ENCODE results near the gene GPR87.

Gene GPR87

DNA sequence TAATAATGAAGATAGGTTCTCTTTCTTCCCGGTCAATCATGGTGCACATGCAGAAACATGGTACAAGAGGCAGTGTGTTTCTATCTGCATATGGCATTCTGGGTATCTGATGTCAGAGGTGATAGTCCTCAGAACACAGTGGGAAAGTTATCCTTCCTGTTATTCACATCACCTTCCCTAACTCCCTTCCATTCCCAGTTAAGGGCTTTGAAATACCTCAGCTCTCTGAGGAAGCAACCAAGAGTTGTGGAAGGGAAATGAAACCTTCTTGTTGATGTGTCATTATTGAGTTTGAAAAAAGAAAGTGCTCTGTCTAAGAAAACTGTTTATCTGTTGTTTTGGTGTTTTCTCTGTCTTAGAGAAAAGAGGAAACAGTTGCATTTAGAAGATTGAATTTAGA is 34.6 kb upstream of the GPR87 start:
- Mint-ChIP-seq H3K4me1 (no peaks in the 10 kb centered on the region), H3K27me3 (ENCODE audit: low read depth) (no peaks in the 10 kb centered on the region), H3K4me3 (no peak overlapping the region), H3K9me3 (no peaks in the 10 kb centered on the region), H3K27ac (no peak overlapping the region), H3K36me3 (ENCODE audit: low read depth) (no peaks in the 10 kb centered on the region)
- TF ChIP-seq, protein P1, sequence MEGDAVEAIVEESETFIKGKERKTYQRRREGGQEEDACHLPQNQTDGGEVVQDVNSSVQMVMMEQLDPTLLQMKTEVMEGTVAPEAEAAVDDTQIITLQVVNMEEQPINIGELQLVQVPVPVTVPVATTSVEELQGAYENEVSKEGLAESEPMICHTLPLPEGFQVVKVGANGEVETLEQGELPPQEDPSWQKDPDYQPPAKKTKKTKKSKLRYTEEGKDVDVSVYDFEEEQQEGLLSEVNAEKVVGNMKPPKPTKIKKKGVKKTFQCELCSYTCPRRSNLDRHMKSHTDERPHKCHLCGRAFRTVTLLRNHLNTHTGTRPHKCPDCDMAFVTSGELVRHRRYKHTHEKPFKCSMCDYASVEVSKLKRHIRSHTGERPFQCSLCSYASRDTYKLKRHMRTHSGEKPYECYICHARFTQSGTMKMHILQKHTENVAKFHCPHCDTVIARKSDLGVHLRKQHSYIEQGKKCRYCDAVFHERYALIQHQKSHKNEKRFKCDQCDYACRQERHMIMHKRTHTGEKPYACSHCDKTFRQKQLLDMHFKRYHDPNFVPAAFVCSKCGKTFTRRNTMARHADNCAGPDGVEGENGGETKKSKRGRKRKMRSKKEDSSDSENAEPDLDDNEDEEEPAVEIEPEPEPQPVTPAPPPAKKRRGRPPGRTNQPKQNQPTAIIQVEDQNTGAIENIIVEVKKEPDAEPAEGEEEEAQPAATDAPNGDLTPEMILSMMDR (IDR thresholded peaks at IDR 0.05; ENCODE audit: unreplicated experiment in 3 of 3), result no peak

- H3K4me1 Mint-ChIP-seq, result no peaks in the 10 kb centered on the region
- H3K4me3 Mint-ChIP-seq, result no peak overlapping the region
- TF ChIP-seq, protein P1 (IDR thresholded peaks at IDR 0.05; ENCODE audit: unreplicated experiment in 3 of 3), result no peak
- no peaks in the 10 kb centered on the region for H3K36me3 Mint-ChIP-seq (ENCODE audit: low read depth)
- H3K27me3 Mint-ChIP-seq (ENCODE audit: low read depth), result no peaks in the 10 kb centered on the region
- H3K27ac Mint-ChIP-seq, result no peak overlapping the region
- no peaks in the 10 kb centered on the region for H3K9me3 Mint-ChIP-seq
Observed at GRCh38 chr3:151350656-151351055, 34.0 kb upstream of the GPR87 start.

DNA sequence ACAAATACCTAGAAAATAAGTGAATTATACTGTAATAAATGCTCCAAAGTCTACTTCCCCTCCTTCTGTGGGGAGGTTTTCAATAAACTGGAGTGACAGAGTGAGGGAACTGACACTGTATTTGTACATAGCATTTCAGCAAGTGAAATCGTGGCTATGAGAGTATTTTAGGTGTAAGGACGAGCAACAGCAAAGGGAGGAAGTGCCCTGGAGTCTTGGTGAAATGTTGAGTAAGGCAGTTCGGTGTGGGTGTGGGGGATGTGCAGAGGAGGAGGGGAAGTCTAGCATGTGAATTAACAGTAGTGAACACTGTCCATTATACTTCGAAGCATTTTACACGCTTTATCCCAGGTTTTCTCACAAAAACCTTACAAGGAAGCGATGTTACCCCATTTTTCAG is 30.8 kb upstream of the GPR87 start:
- Mint-ChIP-seq H3K27me3 (ENCODE audit: low read depth) (no peaks in the 10 kb centered on the region), H3K27ac (no peak overlapping the region), H3K4me3 (no peak overlapping the region), H3K36me3 (ENCODE audit: low read depth) (no peaks in the 10 kb centered on the region), H3K4me1 (no peaks in the 10 kb centered on the region), H3K9me3 (no peaks in the 10 kb centered on the region)
- TF ChIP-seq, protein P1 (IDR thresholded peaks at IDR 0.05; ENCODE audit: unreplicated experiment in 3 of 3), result no peak

DNA sequence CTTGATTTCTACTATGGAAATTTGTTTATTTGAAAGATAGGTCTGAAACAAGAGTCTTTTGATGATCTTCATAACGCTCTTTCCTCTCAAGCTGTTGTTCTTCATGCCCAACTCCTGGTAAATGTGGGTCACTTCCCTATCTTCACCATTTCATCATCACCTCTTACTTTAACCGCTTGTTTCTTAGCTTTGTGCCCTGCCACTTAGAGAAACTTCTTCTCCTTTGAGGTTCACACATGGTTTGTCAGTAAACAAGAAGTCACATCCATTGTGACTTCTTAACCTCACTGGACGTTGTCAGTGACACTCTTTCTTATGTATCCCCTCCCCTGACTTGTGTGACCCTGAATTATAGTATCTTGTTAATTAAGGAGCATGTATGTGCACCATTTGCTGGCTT is 29.7 kb upstream of the GPR87 start:
- Mint-ChIP-seq H3K4me3 (no peak overlapping the region), H3K27ac (no peak overlapping the region), H3K27me3 (ENCODE audit: low read depth) (no peaks in the 10 kb centered on the region), H3K9me3 (no peaks in the 10 kb centered on the region), H3K4me1 (no peaks in the 10 kb centered on the region), H3K36me3 (ENCODE audit: low read depth) (no peaks in the 10 kb centered on the region)
- TF ChIP-seq, protein P1 (IDR thresholded peaks at IDR 0.05; ENCODE audit: unreplicated experiment in 3 of 3), result no peak

- Mint-ChIP-seq H3K4me3 (no peak overlapping the region), H3K9me3 (no peaks in the 10 kb centered on the region), H3K4me1 (no peaks in the 10 kb centered on the region), H3K27ac (no peak overlapping the region), H3K36me3 (ENCODE audit: low read depth) (no peaks in the 10 kb centered on the region), H3K27me3 (ENCODE audit: low read depth) (no peaks in the 10 kb centered on the region)
- TF ChIP-seq, protein P1 (IDR thresholded peaks at IDR 0.05; ENCODE audit: unreplicated experiment in 3 of 3), result no peak
Observed at GRCh38 chr3:151345859-151346258, 29.2 kb upstream of the GPR87 start.

DNA sequence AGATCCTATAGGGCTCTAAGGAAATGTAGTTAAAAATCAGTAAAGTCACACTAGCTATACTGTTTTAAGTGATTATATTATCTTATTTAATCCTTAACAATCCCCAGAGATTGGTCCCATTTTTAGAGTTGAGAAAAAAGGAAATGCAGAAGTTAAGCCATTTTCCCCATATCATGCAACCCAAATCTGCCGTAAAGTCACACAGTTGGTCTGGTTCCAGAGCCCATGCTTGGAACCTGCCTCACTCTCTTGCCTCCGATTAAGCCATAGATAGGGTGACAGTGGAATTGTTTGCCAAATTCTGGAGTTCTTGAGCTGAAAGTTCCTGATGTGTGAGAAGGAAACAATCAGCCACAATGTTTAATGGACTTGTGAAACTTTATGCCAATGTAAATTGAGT is 15.1 kb upstream of the GPR87 start:
- Mint-ChIP-seq H3K4me1 (no peaks in the 10 kb centered on the region), H3K9me3 (no peaks in the 10 kb centered on the region), H3K4me3 (no peak overlapping the region), H3K36me3 (ENCODE audit: low read depth) (no peaks in the 10 kb centered on the region), H3K27me3 (ENCODE audit: low read depth) (no peaks in the 10 kb centered on the region), H3K27ac (no peak overlapping the region)
- TF ChIP-seq, protein P1 (IDR thresholded peaks at IDR 0.05; ENCODE audit: unreplicated experiment in 3 of 3), result no peak

Data from nephron (organoid).